CD4-positive, alpha-beta T cell treated with Interleukin-2 at 100 ng/mL for 4 hours (primary cell): ENCODE data around the gene KLRF2.
A peak's percentile ranks its signal among the peaks of the same experiment; 100 is the strongest.
"Not testable (repeated sequence)": the region's sequence is repeated elsewhere in the genome, so short reads cannot be mapped to it uniquely, and the experiment has no call there.

ENCODE experiments used
- DNase-seq: peaks from one replicate; pipeline ENCODE4 v3.0.0-alpha.2; 2020; ENCODE audit warnings: low spot score

KLRF2 gene

GRCh38 chr12:9881246-9881645 lies at the start of gene KLRF2:
Gene KLRF2, plus strand, starts transcription at chr12:9881489. Its CDS starts 107 bp downstream, at chr12:9881596.
- no peak for DNase-seq

- DNase-seq: no peak
These were observed 49.6 kb upstream of the KLRF2 start for GRCh38 chr12:9831720-9832119.

GRCh38 chr12:9843407-9843806 lies 37.9 kb upstream of the KLRF2 start:
- DNase-seq: no peak

- no peak for DNase-seq
These were observed 32.4 kb upstream of the KLRF2 start for GRCh38 chr12:9848899-9849298.

- no peak for DNase-seq
These were observed 30.2 kb upstream of the KLRF2 start for GRCh38 chr12:9851050-9851449.

- no peak for DNase-seq
These were observed 29.4 kb upstream of the KLRF2 start for GRCh38 chr12:9851927-9852326.

- DNase-seq: no peak
These were observed 25.1 kb upstream of the KLRF2 start for GRCh38 chr12:9856151-9856550.

- no peak for DNase-seq
These were observed 24.4 kb upstream of the KLRF2 start for GRCh38 chr12:9856894-9857293.

- no peak for DNase-seq
These were observed 23.2 kb upstream of the KLRF2 start for GRCh38 chr12:9858135-9858534.

GRCh38 chr12:9864913-9865675 lies 16.2 kb upstream of the KLRF2 start:
- no peak for DNase-seq

GRCh38 chr12:9866860-9867269 lies 14.4 kb upstream of the KLRF2 start:
- DNase-seq: no peak

- peak; percentile 22 for DNase-seq
These were observed 13.8 kb upstream of the KLRF2 start for GRCh38 chr12:9867531-9867930.

GRCh38 chr12:9868311-9868801 lies 12.9 kb upstream of the KLRF2 start:
- peak; percentile 34 for DNase-seq

- no peak for DNase-seq
These were observed 12.4 kb upstream of the KLRF2 start for GRCh38 chr12:9868951-9869306.

GRCh38 chr12:9869307-9870161 lies 11.8 kb upstream of the KLRF2 start, which contains the start of gene CLEC2B:
Gene CLEC2B, minus strand, starts transcription at chr12:9869354.
- DNase-seq: peak; percentile 72

GRCh38 chr12:9870286-9870866 lies 10.9 kb upstream of the KLRF2 start:
- peak; percentile 23 for DNase-seq

GRCh38 chr12:9872162-9872561 lies 9.1 kb upstream of the KLRF2 start:
- no peak for DNase-seq

GRCh38 chr12:9872742-9873141 lies 8.5 kb upstream of the KLRF2 start:
- no peak for DNase-seq

GRCh38 chr12:9876120-9876519 lies 5.2 kb upstream of the KLRF2 start:
- DNase-seq: not testable (repeated sequence)

GRCh38 chr12:9880532-9881078 lies 684 bp upstream of the KLRF2 start:
- no peak for DNase-seq

- no peak for DNase-seq
These were observed 699 bp downstream of the KLRF2 start for GRCh38 chr12:9881988-9882387.

- no peak for DNase-seq
These were observed 1.9 kb downstream of the KLRF2 start for GRCh38 chr12:9883175-9883574.
